Transverse colon (tissue), 4 donors: ENCODE results near the gene BAHCC1. TPM values are rescaled to one million over a fixed set of nuclear protein-coding genes. Genes with fewer than 3 reads are reported as not detected.
A peak's percentile ranks its signal among the peaks of the same experiment; 100 is the strongest.

Experiments used
- DNase-seq: peaks from one replicate; pipeline ENCODE4 v3.0.0-alpha.2; 2019
- H3K27ac ChIP-seq, 4 donors: fragments of 200-600 bp; sonication (generic); 2 replicates each; pipeline ENCODE4 v1.5.1; 2016 to 2018; ENCODE audit warnings: inconsistent platforms in 4 of 4
- H3K27me3 ChIP-seq: fragments of 200-600 bp; sonication (generic); 2 replicates; pipeline ENCODE4 v1.5.1; 2017; ENCODE audit warnings: inconsistent platforms
- H3K36me3 ChIP-seq, 4 donors: fragments of 200-600 bp; sonication (generic); 2 replicates each; pipeline ENCODE4 v1.5.1; 2017 to 2019; ENCODE audit warnings: inconsistent platforms in 4 of 4
- H3K4me1 ChIP-seq, 4 donors: fragments of 200-600 bp; sonication (generic); 2 replicates each; pipeline ENCODE4 v1.5.1; 2017 to 2020; ENCODE audit warnings: inconsistent platforms in 4 of 4
- H3K4me3 ChIP-seq, 4 donors: fragments of 200-600 bp; sonication (generic); 1 replicate in 1 of 4; 2 replicates in 3 of 4; pipeline versions ENCODE4 v1.5.1 to v1.6.1; 2017 to 2019; ENCODE audit warnings: inconsistent platforms in 4 of 4
- H3K9me3 ChIP-seq, 2 donors: fragments of 200-600 bp; sonication (generic); 2 replicates each; pipeline ENCODE4 v1.5.1; 2017 to 2019; ENCODE audit warnings: inconsistent platforms in 2 of 2
- CTCF ChIP-seq, 5 experiments: fragments of 200-600 bp in 3 of 5; fragments of 450-650 bp in 2 of 5; sonication (generic) in 3 of 5; IDR thresholded peaks; 1 replicate in 2 of 5; 2 replicates in 3 of 5; pipeline ENCODE4 v1.5.1; 2016 to 2017; ENCODE audit warnings: antibody characterized with exemption in 5 of 5, inconsistent platforms in 3 of 5, mild to moderate bottlenecking in 2 of 5, moderate library complexity in 1 of 5
- EP300 ChIP-seq: sonication (generic); formaldehyde crosslinking; IDR thresholded peaks from one replicate; pipeline ENCODE4 v1.6.1; 2017; ENCODE audit warnings: antibody characterized with exemption, low read depth
- POLR2A ChIP-seq: fragments of 450-650 bp; IDR thresholded peaks from one replicate; pipeline ENCODE4 v1.6.1; 2016; ENCODE audit warnings: antibody characterized with exemption, mild to moderate bottlenecking, moderate library complexity
- POLR2AphosphoS5 ChIP-seq, 3 donors: sonication (generic); formaldehyde crosslinking; IDR thresholded peaks; one replicate each; pipeline ENCODE4 v1.6.1; 2016; ENCODE audit warnings: antibody characterized with exemption in 3 of 3
- WGBS, 2 donors: methylation state at CpG; one replicate each; pipeline ENCODE4 v1.1.5; 2018; ENCODE audit warnings: low coverage in 1 of 2; 5-methylcytosine and 5-hydroxymethylcytosine counted together
- in situ Hi-C, 4 donors: fragments of 200-750 bp; cut with MboI; loops; one replicate each; pipeline versions ENCODE4 v1.15.0 to v1.15.1; 2017; ENCODE audit warnings: low sequenced_read_pairs in 3 of 4, low pct_ligation_motif_present in 1 of 4, low pct_unique_long_range_greater_than_20kb in 1 of 4
- intact Hi-C: fragments of 100-400 bp; cut with DNase I; formaldehyde crosslinking; loops from one replicate; pipeline ENCODE4 v1.15.1; 2023; ENCODE audit warnings: low total_unique reads
- total RNA-seq, 4 donors: library from RNA; depleted of rRNA; stranded (reverse); fragments of >200 nt; gene quantifications; one replicate each; pipeline ENCODE4 v1.1.0, GENCODE V29; 2016

Gene BAHCC1
- total RNA-seq, 4 donors from 2014 or later = 8.7 to 133 (median 12.4) TPM

GRCh38 chr17:81510785-81511553 lies 115.7 kb downstream of the BAHCC1 start:
- WGBS, 2 donors = 0% methylated on average over 12 to 39 of the region's 48 CpGs
- Histone ChIP-seq H3K27me3 (no peaks in the 10 kb centered on the region), H3K27ac (peak overlapping the region; percentile 99 to 100 (median 100)), H3K4me3 (peak overlapping the region; percentile 58 to 87 (median 84)), H3K9me3 (no peaks in the 10 kb centered on the region), H3K36me3 (peaks cover 0 to 24% (median 17%) of the 10 kb centered on the region in 4 donors), H3K4me1 (peaks cover 12 to 32% (median 20%) of the 10 kb centered on the region in 4 donors)
- peak in 2 of 3 donors; percentile 39 to 76 for TF ChIP-seq POLR2AphosphoS5 (IDR thresholded peaks at IDR 0.05)
- no peak for TF ChIP-seq EP300
- intact Hi-C loops = no loop called here
- in situ Hi-C loops = no loop called here
- DNase-seq = no peak

GRCh38 chr17:81511554-81511803 lies 116.2 kb downstream of the BAHCC1 start:
- Histone ChIP-seq H3K4me1 (peaks cover 16 to 37% (median 25%) of the 10 kb centered on the region in 4 donors), H3K27ac (peak overlapping the region; percentile 99 to 100 (median 100)), H3K9me3 (no peaks in the 10 kb centered on the region), H3K36me3 (peaks cover 0 to 24% (median 17%) of the 10 kb centered on the region in 4 donors), H3K27me3 (no peaks in the 10 kb centered on the region), H3K4me3 (peak overlapping the region; percentile 58 to 87 (median 84))
- intact Hi-C loops = no loop called here
- TF ChIP-seq EP300 (no peak), POLR2A (no peak), CTCF (IDR thresholded peaks at IDR 0.05) (no peak), POLR2AphosphoS5 (IDR thresholded peaks at IDR 0.05) (peak in 1 of 3 donors; percentile 52)
- in situ Hi-C loops = no loop called here
- WGBS, 2 donors = 0 to 2% methylated on average over 4 to 9 of the region's 9 CpGs
- no peak for DNase-seq

- intact Hi-C loops (no loop called here), in situ Hi-C loops (no loop called here)
- H3K9me3 ChIP-seq = no peaks in the 10 kb centered on the region
- H3K27ac ChIP-seq = peak overlapping the region; percentile 99 to 100 (median 100)
- no peak for DNase-seq
- H3K4me1 ChIP-seq = peaks cover 21 to 42% (median 30%) of the 10 kb centered on the region in 4 donors
- H3K27me3 ChIP-seq = no peaks in the 10 kb centered on the region
- 0 to 1% methylated on average over 2 to 34 of the region's 62 CpGs for WGBS, 2 donors
- TF ChIP-seq POLR2AphosphoS5 (IDR thresholded peaks at IDR 0.05) = peak in 1 of 3 donors; percentile 43
- TF ChIP-seq CTCF (IDR thresholded peaks at IDR 0.05) = no peak
- H3K4me3 ChIP-seq = peak overlapping the region; percentile 58 to 87 (median 84)
- peaks cover 0 to 24% (median 17%) of the 10 kb centered on the region in 4 donors for H3K36me3 ChIP-seq
Measured at GRCh38 chr17:81511804-81512561, 116.7 kb downstream of the BAHCC1 start.

DNA sequence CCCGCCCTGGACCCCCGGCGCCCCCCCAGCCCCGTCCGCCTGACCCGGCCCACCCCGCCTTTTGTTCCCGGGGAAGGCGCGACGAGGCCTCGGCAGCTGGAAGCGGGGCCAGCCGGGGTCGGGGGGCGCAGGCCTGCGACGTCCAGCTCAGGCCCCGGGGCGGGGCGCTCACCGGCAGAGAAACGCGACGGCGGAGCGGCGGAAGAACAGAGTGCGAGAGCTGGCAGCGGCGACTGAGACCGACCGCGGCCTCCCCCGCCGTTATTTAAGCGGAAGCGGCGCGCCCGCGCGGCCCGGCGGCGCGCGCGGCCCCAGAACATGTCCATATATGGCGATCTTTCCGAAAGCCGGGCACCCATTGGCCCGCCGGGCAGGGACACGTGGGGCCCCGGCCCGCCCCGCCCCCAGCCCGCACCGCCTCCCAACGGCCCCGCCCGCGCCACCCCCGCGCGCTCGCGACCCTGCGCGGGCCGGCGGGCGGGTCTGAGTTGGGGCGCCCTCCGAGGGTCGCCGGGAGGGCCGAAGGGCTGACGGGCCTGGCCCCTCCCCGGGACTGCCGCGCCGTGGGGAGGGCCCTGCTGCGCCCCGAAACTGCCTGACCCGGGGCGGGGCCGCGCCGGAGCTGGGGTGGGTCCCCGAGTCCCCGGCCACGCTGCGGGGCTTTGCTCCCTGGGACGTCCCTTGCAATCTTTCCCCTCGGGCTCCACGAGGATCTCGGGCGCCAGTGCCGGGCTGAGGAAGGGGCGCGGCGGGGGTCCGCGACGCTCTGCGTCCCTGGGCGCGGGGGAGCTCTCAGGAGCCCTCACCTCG lies 117.5 kb downstream of the BAHCC1 start, which contains the start of gene ACTG1:
Gene ACTG1, minus strand, starts transcription at position 238 of the 810 bp plus-strand sequence. CDS start 445 bp downstream, outside the sequence.
- TF ChIP-seq CTCF (IDR thresholded peaks at IDR 0.05) (no peak), POLR2AphosphoS5 (IDR thresholded peaks at IDR 0.05) (peak; percentile 94 to 100 (median 99)), POLR2A (peak; percentile 99), EP300 (peak; percentile 51)
- peak within 1 kb of the TSS; percentile 99 to 100 (median 100) for H3K27ac ChIP-seq
- H3K4me3 ChIP-seq = peak within 1 kb of the TSS; percentile 82 to 96 (median 86)
- H3K36me3 ChIP-seq = peaks cover 0 to 24% (median 17%) of the 10 kb centered on the region in 4 donors
- H3K27me3 ChIP-seq = no peaks in the 10 kb centered on the region
- 0% methylated on average over 43 of the region's 111 CpGs; no CpG with 5 or more reads in 1 of the 2 donors for WGBS, 2 donors
- no peaks in the 10 kb centered on the region for H3K9me3 ChIP-seq
- DNase-seq = peak; percentile 94
- in situ Hi-C loops (no loop called here), intact Hi-C loops (no loop called here)
- H3K4me1 ChIP-seq = peaks cover 27 to 48% (median 38%) of the 10 kb centered on the region in 4 donors
